Fibroblast of pulmonary artery (primary cell): ENCODE measurements around the gene TMEM121.

Experiments used
- DNase-seq: peaks from one replicate; pipeline ENCODE4 v3.0.0-alpha.2; 2010; ENCODE audit warnings: low read depth
- H3K4me3 ChIP-seq: replicated peaks from 2 replicates; pipeline ENCODE4 v1.5.1; 2011; ENCODE audit warnings: low read depth, mild to moderate bottlenecking, control low read depth, low read length, moderate library complexity
- CTCF ChIP-seq: IDR thresholded peaks from 2 replicates; pipeline ENCODE4 v1.5.1; 2011; ENCODE audit warnings: mild to moderate bottlenecking, control low read depth, low read length, inconsistent platforms; ENCODE audit errors: missing control alignments

Gene TMEM121

GRCh38 chr14:105500036-105500725 is 26.2 kb upstream of the TMEM121 start:
- DNase-seq = no peak
- H3K4me3 ChIP-seq = no peak overlapping the region
- TF ChIP-seq CTCF = no peak

GRCh38 chr14:105500726-105501101 is 25.7 kb upstream of the TMEM121 start:
- no peak for TF ChIP-seq CTCF
- no peak for DNase-seq

GRCh38 chr14:105501504-105502291 is 24.7 kb upstream of the TMEM121 start:
- no peak for TF ChIP-seq CTCF
- no peak for DNase-seq
- H3K4me3 ChIP-seq = no peak overlapping the region

More at GRCh38 chr14:105500726-105501101, 25.7 kb upstream of the TMEM121 start:
- H3K4me3 ChIP-seq = no peak overlapping the region

GRCh38 chr14:105502446-105503295 is 23.7 kb upstream of the TMEM121 start:
- no peak overlapping the region for H3K4me3 ChIP-seq
- no peak for TF ChIP-seq CTCF
- no peak for DNase-seq

GRCh38 chr14:105503296-105503640 is 23.1 kb upstream of the TMEM121 start:
- no peak for TF ChIP-seq CTCF
- DNase-seq = no peak
- no peak overlapping the region for H3K4me3 ChIP-seq

- DNase-seq = no peak
- no peak for TF ChIP-seq CTCF
- no peak overlapping the region for H3K4me3 ChIP-seq
Observed at GRCh38 chr14:105503935-105504692, 22.3 kb upstream of the TMEM121 start.
